MG63 (cell line): ENCODE results near the gene CHRNA5. TPM values are rescaled to one million over a fixed set of nuclear protein-coding genes. Genes with fewer than 3 reads are reported as not detected.
A peak's percentile ranks its signal among the peaks of the same experiment; 100 is the strongest.
"Not testable (repeated sequence)": the region's sequence is repeated elsewhere in the genome, so short reads cannot be mapped to it uniquely, and the experiment has no call there.

Experiments used
- DNase-seq: peaks from one replicate; pipeline ENCODE4 v3.0.0-alpha.2; 2020
- H3K27me3 ChIP-seq: fragments of 250-450 bp; sonication (Bioruptor Pico); 2 replicates; pipeline ENCODE4 v1.5.1; 2020; ENCODE audit warnings: mild to moderate bottlenecking, moderate library complexity
- H3K36me3 ChIP-seq: fragments of 250-450 bp; sonication (Bioruptor Pico); 2 replicates; pipeline ENCODE4 v1.5.1; 2020; ENCODE audit warnings: mild to moderate bottlenecking, moderate library complexity
- H3K4me3 ChIP-seq: fragments of 250-450 bp; sonication (Bioruptor Pico); 2 replicates; pipeline ENCODE4 v1.5.1; 2020; ENCODE audit warnings: mild to moderate bottlenecking, moderate library complexity
- H3K9me3 ChIP-seq: fragments of 250-450 bp; sonication (Bioruptor Pico); 2 replicates; pipeline ENCODE4 v1.5.1; 2020; ENCODE audit warnings: mild to moderate bottlenecking, moderate library complexity
- total RNA-seq: library from RNA; depleted of rRNA; stranded (reverse); fragments of >200 nt; shearing (Covaris generic); gene quantifications from 2 replicates; pipeline ENCODE4 v1.2.3, GENCODE V29; 2014; ENCODE audit warnings: low replicate concordance

CHRNA5 gene
- total RNA-seq, 1 experiment from 2014 or later, result 3.9 TPM

DNA sequence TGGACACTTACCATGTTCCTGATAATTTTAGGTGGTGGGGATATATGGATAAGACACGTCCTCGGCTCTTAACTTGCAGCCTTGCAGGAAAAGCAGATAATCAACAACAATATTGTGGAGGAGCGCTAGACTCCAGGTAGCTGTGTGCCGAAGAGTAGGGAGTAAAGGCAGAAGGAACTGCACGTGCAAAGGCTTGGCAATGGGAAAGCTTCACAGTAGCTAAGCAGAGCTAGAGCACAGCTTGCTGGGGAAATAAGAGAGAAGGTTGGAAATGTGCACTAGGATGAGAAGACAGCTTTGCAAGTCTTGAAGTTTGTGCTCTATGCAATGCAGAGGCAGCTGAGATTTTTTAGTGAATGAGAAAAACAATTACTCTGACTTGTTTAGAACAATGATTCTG, 12.7 kb upstream of the CHRNA5 start:
- Histone ChIP-seq H3K4me3 (no peak overlapping the region), H3K27me3 (no peaks in the 10 kb centered on the region; the same call in 1 of the 2 replicates), H3K9me3 (no peaks in the 10 kb centered on the region), H3K36me3 (peaks cover 29% of the 10 kb centered on the region)
- DNase-seq, result no peak

GRCh38 chr15:78560201-78560600, 5.1 kb upstream of the CHRNA5 start:
- H3K4me3 ChIP-seq, H3K36me3 ChIP-seq, H3K9me3 ChIP-seq: not testable (repeated sequence)

GRCh38 chr15:78561490-78561889, 3.8 kb upstream of the CHRNA5 start:
- no peak overlapping the region for H3K4me3 ChIP-seq
- no peaks in the 10 kb centered on the region for H3K36me3 ChIP-seq
- peaks cover 21% of the 10 kb centered on the region for H3K27me3 ChIP-seq
- no peak for DNase-seq
- no peaks in the 10 kb centered on the region for H3K9me3 ChIP-seq

More at GRCh38 chr15:78560201-78560600, 5.1 kb upstream of the CHRNA5 start:
- DNase-seq, result not testable (repeated sequence)
- H3K27me3 ChIP-seq, result peaks cover 12% of the 10 kb centered on the region

DNA sequence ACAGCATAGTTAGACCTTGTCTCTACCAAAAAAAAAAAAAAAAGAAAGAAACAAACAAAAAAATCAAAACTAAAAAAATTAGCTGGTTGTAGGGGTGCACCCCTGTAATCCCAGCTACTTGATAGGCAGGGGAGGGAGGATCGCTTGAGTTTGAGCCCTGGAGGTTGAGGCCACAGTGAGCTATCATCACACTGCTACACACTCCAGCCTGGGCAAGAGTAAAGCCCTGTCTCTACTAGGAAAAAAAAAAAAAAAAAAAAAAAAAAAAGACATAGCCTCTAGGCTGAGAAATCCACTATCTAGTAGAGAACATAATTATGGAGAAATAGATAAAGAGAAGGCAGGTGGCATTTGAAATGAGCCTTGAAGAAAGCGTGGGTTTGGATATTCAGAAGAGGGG, 2.2 kb upstream of the CHRNA5 start:
- peaks cover 37% of the 10 kb centered on the region for H3K27me3 ChIP-seq
- DNase-seq, result no peak
- H3K9me3 ChIP-seq, result no peaks in the 10 kb centered on the region
- H3K4me3 ChIP-seq, result no peak overlapping the region
- no peaks in the 10 kb centered on the region for H3K36me3 ChIP-seq

- no peak for DNase-seq
- H3K4me3 ChIP-seq, result peak overlapping the region; percentile 46
Observed at GRCh38 chr15:78564743-78565096, 600 bp upstream of the CHRNA5 start.

GRCh38 chr15:78565951-78566774, 843 bp downstream of the CHRNA5 start:
- Histone ChIP-seq H3K27me3 (peaks cover 56% of the 10 kb centered on the region), H3K9me3 (no peaks in the 10 kb centered on the region)
- DNase-seq, result no peak

More at GRCh38 chr15:78564743-78565096, 600 bp upstream of the CHRNA5 start:
- peaks cover 47% of the 10 kb centered on the region for H3K27me3 ChIP-seq
- H3K36me3 ChIP-seq, result no peaks in the 10 kb centered on the region
- H3K9me3 ChIP-seq, result no peaks in the 10 kb centered on the region

DNA sequence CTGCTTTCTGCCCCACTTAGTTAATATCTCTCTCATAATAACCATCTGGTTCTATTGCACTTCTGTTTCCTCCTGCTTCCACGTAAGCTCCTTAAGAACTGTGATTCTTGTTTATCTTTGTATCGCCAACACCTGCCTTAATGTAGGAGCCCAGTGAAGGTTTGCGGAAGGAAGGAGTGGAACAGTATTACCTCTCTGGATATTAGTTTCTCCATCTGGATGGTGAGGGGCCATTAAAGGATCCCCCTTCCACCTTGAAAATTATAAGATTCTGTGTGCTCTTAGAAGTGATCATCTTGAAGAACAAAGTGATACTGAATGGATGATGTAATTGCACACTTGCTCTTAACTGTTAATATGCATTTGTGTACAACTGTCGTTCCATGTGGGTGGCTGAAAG, 2.2 kb downstream of the CHRNA5 start:
- peaks cover 69% of the 10 kb centered on the region for H3K27me3 ChIP-seq
- H3K9me3 ChIP-seq, result no peaks in the 10 kb centered on the region
- no peak for DNase-seq
- H3K36me3 ChIP-seq, result no peaks in the 10 kb centered on the region
- H3K4me3 ChIP-seq, result no peak overlapping the region

More at GRCh38 chr15:78565951-78566774, 843 bp downstream of the CHRNA5 start:
- Histone ChIP-seq H3K36me3 (no peaks in the 10 kb centered on the region), H3K4me3 (peak overlapping the region; percentile 46)

GRCh38 chr15:78570710-78571109, 5.4 kb downstream of the CHRNA5 start:
- Histone ChIP-seq H3K36me3 (no peaks in the 10 kb centered on the region), H3K27me3 (peaks cover 86% of the 10 kb centered on the region), H3K9me3 (no peaks in the 10 kb centered on the region), H3K4me3 (no peak overlapping the region)
- DNase-seq, result no peak

GRCh38 chr15:78571382-78571781, 6.1 kb downstream of the CHRNA5 start:
- peaks cover 86% of the 10 kb centered on the region for H3K27me3 ChIP-seq
- no peaks in the 10 kb centered on the region for H3K36me3 ChIP-seq
- H3K4me3 ChIP-seq, result no peak overlapping the region
- H3K9me3 ChIP-seq, result no peaks in the 10 kb centered on the region
- no peak for DNase-seq

- H3K4me3 ChIP-seq, result no peak overlapping the region
- no peaks in the 10 kb centered on the region for H3K36me3 ChIP-seq
- H3K9me3 ChIP-seq, result no peaks in the 10 kb centered on the region
- DNase-seq, result no peak
- H3K27me3 ChIP-seq, result peaks cover 74% of the 10 kb centered on the region
Observed at GRCh38 chr15:78573416-78573815, 8.1 kb downstream of the CHRNA5 start.

GRCh38 chr15:78574944-78575343, 9.6 kb downstream of the CHRNA5 start:
- no peak for DNase-seq
- Histone ChIP-seq H3K4me3 (no peak overlapping the region), H3K36me3 (no peaks in the 10 kb centered on the region)

GRCh38 chr15:78597583-78597982, 32.3 kb downstream of the CHRNA5 start:
- H3K9me3 ChIP-seq, result no peaks in the 10 kb centered on the region
- H3K36me3 ChIP-seq, result no peaks in the 10 kb centered on the region
- DNase-seq, result no peak
- H3K4me3 ChIP-seq, result no peak overlapping the region
- H3K27me3 ChIP-seq, result peaks cover 34% of the 10 kb centered on the region

More at GRCh38 chr15:78574944-78575343, 9.6 kb downstream of the CHRNA5 start:
- H3K9me3 ChIP-seq, result no peaks in the 10 kb centered on the region
- H3K27me3 ChIP-seq, result peaks cover 70% of the 10 kb centered on the region

- no peak for DNase-seq
- Histone ChIP-seq H3K27me3 (peaks cover 33% of the 10 kb centered on the region), H3K36me3 (no peaks in the 10 kb centered on the region), H3K4me3 (no peak overlapping the region), H3K9me3 (no peaks in the 10 kb centered on the region)
Observed at GRCh38 chr15:78598348-78598747, 33.0 kb downstream of the CHRNA5 start.

- no peak for DNase-seq
- H3K27me3 ChIP-seq, result peaks cover 29% of the 10 kb centered on the region
- H3K36me3 ChIP-seq, result no peaks in the 10 kb centered on the region
- no peak overlapping the region for H3K4me3 ChIP-seq
- no peaks in the 10 kb centered on the region for H3K9me3 ChIP-seq
Observed at GRCh38 chr15:78599189-78599588, 33.9 kb downstream of the CHRNA5 start.

GRCh38 chr15:78603467-78603866, 38.1 kb downstream of the CHRNA5 start:
- no peaks in the 10 kb centered on the region for H3K36me3 ChIP-seq
- no peaks in the 10 kb centered on the region for H3K9me3 ChIP-seq
- H3K4me3 ChIP-seq, result no peak overlapping the region
- DNase-seq, result no peak
- H3K27me3 ChIP-seq, result peaks cover 30% of the 10 kb centered on the region

GRCh38 chr15:78604420-78604819, 39.1 kb downstream of the CHRNA5 start:
- no peaks in the 10 kb centered on the region for H3K36me3 ChIP-seq
- peaks cover 30% of the 10 kb centered on the region for H3K27me3 ChIP-seq
- H3K9me3 ChIP-seq, result no peaks in the 10 kb centered on the region
- H3K4me3 ChIP-seq, result no peak overlapping the region
- DNase-seq, result no peak

- Histone ChIP-seq H3K36me3 (no peaks in the 10 kb centered on the region), H3K9me3 (no peaks in the 10 kb centered on the region), H3K4me3 (no peak overlapping the region), H3K27me3 (peaks cover 32% of the 10 kb centered on the region)
- no peak for DNase-seq
Observed at GRCh38 chr15:78605201-78605600, 39.9 kb downstream of the CHRNA5 start.

DNA sequence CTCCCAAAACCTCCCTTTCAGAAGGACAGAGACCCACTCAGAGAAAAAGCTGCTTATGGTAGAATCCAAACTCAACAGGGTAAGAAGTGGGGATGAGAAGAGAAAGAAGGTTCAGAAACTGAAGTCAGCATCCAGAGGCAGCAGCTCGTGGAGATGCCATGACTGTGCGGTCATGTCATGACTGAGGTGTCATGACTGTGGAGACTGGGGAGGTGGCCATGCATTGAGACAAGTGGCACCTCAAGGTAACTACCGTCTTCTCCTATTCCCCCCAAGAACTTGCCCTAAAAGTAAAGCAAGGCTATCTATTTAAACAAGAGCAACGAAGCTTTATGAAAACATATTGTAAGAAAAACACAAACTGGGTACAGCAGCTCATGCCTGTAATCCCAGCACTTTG, 40.4 kb downstream of the CHRNA5 start:
- Histone ChIP-seq H3K4me3 (no peak overlapping the region), H3K36me3 (no peaks in the 10 kb centered on the region), H3K27me3 (peaks cover 33% of the 10 kb centered on the region), H3K9me3 (no peaks in the 10 kb centered on the region)
- DNase-seq, result no peak
